GM20431 (cell line): ENCODE data around the gene OLFM2.
"Not testable (repeated sequence)": the region's sequence is repeated elsewhere in the genome, so short reads cannot be mapped to it uniquely, and the experiment has no call there.

ENCODE experiments used
- in situ Hi-C: fragments of 300-500 bp; cut with MseI, MboI; formaldehyde crosslinking; loops from one replicate; pipeline ENCODE4 v1.15.0; 2020; ENCODE audit warnings: low sequenced_read_pairs; ENCODE audit not compliant: unreplicated experiment

The OLFM2 gene

DNA sequence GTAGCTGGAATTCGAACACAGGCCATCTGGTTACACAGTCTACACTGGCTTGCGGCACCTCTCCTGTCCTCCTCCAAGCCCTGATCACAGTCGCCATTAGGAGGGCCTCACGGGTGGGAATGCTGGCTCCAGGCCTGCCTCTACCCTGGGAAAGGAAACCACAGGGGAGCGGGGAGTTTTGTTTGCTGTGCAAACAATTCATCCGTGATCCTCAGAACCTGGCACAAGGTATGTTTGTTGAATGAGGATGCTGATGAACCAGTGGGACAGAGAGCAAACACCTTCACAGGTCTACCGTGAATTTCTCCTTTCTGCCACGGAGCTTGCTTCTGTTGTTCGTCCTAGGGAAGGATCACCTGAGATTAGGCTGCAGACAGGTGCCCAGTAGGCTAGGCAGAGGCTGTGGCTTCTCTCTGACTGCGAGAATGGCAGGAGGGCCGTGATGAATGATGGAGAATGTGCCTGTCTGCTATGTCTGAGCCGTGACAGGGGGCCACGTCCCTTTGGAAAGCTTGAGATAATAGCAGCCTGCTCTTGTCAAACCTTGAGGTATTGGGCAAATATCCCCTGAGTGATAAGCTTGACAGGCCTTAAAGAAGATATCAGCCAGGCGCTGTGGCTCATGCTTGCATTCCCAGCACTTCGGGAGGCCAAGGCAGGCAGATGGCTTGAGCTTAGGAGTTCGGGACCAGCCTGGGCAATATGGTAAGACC lies 64.5 kb downstream of the OLFM2 start:
- in situ Hi-C loops, result no loop called here

DNA sequence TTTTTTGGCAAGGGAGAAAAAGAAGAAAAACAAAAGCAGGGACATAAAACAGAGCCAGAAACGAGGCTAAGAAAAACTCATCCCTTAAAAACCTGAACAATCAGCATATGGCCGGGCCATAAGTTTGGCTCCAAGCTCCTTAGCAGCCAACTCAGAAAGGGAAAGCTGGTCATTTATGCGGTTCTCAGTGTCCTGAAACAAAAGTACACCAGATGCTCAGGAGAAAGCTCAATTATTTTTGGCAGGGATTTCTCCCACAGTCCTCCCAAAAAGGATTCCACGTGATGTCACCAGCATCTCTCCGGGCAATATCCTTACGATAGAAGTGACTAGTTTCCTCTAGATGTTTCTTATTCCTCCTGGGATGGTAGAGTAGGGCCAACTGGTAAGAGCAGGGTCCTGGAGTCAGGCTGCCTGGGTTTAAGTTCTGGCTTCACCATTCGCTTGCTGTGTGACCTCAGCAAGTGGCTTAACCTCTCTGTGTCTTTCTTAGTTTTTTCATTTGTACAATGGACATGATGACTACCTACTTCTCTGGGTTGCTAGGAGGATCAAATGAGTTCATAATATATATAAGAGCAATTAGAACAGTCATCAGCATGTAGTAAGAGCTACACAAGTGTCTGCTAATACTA lies 67.2 kb downstream of the OLFM2 start:
- in situ Hi-C loops, result no loop called here

DNA sequence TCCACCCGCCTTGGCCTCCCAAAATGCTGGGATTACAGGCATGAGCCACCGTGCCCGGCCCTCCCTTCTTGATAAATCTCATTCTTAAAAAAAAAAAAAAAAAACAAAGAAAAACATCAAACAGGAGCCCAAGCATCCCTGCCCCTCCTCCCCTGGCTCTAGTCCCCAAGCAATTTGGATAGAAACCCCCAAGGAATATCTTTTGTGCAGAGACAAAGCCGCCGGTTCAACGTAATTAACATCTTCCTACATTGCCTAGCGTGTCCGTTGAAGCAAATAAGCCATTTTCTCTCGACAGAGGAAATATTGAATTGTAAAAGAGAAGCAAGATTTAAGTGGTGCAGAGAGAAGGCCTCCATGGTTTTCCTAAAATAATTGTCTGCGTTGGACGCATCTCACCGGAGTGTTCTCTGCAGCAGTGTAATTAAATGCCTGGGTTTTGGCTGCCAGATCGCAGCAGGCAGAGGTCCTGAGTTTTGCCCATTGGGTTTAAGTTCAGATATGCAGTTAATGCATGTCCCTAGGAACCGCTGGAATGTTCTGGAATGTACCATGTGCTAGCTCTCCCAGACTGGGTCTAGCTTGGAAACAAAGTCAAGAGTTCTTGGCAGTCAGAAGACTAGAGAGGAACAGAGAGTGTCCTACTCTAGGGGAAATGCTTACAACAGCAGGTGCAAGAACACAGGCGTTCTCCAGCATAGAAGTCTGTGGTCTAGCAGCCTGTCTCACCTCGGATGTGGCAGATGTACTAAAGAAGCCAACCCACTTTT lies 70.4 kb downstream of the OLFM2 start:
- in situ Hi-C loops, result no loop called here

DNA sequence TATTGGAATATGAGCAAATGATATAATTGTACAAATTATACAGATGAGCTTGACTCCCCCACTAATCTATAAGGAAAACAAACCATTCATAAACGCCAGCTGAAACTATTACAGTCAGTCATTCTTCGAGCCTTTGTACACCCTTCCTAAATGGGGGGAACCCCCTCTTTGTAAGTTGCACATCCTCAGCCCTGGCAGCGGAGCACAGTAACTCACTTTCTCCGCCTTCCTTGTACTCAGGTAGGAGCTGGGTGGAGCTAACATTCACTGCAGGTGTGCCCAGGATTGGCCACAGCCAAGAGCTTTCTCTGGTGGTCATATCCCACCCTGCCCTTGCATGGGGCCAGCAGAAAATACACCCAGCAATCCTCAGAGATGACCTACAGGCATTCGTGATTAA lies 72.6 kb downstream of the OLFM2 start:
- in situ Hi-C loops, result no loop called here

DNA sequence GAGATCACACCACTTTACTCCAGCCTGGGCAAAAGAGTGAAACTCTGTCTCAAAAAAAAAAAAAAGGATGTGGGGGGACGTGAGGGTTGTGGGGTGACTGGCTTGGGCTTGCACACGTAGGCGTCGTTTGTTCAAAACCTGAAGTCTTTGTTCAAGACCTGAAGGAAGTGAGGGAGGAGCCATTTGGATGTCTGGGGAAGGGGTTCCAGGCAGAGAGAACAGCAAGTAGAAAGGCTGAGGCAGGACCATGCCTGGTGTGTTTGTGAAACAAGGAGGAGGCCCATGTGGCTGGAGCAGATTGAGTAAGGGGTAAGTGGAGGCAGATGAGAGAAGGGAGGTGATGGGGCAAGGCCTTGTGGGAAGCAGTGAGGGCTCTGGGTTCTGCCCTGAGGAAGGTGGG lies 73.4 kb downstream of the OLFM2 start:
- in situ Hi-C loops, result no loop called here

DNA sequence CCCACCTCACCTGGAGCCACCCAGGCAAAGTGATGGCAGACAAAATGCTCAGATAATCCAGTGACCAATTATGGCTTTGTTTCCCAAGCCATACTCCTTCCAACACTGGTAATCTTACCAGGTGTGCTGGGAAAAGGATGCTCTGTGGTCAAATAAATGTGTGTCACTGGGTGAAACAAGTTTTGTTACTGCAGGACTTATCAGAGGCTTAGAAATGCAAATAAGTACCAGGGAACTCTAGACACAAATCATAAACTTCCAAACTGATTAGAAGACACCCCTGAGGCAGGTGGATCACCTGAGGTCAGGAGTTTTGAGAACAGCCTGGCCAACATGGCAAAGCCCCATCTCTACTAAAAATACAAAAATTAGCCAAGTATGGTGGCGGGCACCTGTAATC lies 74.8 kb downstream of the OLFM2 start:
- in situ Hi-C loops, result no loop called here

DNA sequence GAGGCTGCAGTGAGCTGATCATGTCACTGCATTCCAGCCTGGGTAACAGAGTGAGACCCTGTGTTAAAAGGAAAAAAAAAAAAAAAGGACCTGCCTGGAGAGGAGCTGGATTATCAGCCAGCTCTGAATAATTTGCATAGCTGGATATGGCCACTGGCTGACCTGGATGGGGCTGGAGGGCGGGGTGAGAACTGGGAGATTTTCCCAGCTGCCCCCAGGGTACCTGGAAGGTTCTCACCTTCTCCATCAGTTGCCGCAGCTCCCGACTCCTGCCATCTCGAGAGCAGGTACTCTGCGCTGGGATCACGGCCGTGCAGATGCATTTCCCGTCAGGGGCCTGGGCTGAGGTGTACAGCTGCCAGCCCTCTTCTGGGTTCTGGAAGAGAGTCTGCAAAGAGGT lies 75.9 kb downstream of the OLFM2 start:
- in situ Hi-C loops, result no loop called here

DNA sequence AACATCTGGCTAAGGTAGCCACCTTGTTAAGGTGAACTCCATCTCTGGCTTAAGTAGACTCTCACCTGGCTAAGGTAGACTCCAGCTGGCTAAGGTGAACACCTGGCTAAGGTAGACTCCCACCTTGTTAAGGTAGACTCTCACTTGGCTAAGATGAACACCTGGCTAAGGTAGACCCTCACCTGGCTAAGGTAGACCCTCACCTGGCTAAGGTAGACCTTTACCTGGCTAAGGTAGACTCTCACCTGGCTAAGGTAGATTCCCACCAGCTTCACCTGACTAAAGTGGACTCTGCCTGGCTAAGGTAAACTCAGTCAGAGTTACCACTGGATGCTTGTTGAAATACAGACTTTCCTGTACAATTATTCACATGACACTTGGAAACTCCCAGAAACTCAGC lies 77.5 kb downstream of the OLFM2 start:
- in situ Hi-C loops, result no loop called here

DNA sequence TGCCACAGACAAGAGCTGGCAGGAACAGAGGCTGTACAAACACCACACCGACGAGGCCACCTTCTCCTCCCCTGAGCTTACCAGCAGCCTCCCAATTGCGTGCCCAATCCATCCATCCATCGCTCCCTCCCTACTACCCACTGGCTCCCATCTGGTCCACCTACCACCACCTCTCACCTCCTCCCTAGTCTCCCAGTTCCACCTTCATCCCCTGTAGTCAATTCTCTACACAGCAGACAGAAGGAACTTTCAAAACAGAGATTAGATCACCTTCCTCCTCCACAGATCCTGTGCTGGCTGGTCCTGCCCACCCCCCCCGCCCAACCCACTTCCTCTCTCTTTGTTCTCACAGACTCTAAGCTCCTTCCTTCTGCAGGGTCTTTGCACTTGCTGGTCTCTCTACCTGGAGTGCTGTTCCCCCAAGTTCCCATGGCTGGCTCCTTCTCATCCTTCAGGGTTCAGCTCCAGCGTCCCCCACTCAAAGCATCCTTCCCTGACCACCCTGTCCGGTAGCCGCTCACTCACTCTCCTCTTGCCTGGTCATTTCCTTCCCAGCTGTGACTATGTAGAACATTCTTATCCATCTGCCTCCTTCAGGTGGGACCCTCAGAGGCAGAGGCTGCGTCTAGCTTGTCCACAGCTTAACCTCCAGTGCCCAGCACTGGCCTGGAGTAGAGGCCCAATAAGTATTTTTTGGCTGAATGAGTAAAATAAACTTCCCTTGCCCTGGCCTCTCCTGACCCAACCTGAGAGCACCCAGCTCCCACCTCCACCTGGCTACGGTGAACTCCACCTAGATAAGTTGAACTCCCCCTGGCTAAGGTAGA lies 78.2 kb downstream of the OLFM2 start:
- in situ Hi-C loops, result no loop called here

DNA sequence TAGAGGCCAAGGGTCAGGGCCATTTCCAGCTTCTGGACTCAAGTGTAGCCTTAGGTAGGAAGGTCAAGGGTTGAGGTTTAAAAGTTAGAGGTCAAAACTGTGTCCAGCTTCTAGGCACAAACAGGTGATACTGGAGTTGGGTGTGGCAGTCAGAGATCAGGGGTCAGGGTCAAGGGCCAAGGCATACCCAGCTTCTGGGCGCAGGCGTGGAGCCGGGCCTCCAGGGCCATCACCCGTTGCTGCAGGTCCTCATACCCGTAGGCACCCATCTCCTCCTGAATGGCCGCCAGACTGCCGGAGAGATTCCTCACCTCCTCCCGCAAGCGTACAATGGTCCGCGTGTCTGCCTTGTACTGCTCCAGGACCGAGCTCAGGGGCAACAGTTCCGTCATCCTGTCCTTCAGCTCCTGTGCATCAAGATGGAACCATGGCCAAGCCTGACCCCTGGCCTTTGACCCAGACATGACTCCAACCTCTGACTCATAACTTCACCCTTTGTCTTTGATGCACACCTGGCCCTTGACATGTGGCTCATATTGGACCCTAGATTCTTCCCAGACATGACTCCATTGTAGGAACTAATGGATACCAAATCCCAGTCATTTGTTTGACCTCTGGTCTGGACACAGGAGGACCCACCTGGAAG lies 79.1 kb downstream of the OLFM2 start:
- in situ Hi-C loops, result no loop called here

DNA sequence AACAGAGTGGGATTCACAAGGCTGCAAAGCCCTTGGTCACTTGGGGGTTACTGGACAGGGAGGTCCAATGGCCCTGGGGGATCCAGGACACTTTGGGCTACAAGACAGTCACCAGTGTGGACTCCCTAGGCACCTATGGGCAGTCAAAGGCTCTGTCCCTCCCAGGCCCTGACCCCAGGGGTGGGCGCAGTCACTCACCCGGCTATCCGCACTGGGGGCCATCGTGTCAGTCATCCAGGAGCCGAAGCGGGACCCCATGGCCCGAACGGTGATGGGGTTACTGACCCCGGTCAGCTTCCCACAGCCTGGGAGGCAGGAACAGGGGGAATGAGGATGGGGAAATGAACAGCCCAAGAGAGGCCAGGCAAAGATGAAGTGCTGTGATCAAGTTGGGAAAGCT lies 79.7 kb downstream of the OLFM2 start:
- in situ Hi-C loops, result no loop called here

DNA sequence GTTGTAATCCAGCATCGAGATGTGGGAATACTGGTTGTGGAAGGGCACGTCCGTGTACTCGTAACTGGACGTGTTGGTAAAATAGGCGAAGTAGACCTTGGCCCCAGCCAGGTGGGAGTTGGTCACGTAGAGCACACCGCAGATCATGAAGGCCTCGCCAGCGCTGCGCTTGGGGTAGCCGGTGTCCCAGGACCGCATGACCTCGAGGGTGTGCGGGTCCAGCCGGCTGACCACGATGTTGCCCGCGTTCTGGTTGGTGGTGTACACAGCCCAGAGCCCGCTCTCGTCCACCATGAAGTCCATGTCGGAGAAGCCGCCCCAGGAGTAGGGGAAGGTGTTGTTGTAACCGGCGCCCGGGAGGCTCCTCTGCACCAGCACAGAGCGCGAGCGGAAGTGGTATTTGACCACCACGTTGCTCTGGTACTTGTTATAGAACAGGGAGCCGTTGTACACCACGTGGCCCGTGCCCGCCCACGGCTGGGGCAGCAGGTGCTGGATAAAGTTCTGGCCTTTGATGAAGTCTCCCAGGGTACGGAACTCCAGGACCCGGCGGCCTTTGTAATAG lies 82.0 kb downstream of the OLFM2 start:
- in situ Hi-C loops, result no loop called here

DNA sequence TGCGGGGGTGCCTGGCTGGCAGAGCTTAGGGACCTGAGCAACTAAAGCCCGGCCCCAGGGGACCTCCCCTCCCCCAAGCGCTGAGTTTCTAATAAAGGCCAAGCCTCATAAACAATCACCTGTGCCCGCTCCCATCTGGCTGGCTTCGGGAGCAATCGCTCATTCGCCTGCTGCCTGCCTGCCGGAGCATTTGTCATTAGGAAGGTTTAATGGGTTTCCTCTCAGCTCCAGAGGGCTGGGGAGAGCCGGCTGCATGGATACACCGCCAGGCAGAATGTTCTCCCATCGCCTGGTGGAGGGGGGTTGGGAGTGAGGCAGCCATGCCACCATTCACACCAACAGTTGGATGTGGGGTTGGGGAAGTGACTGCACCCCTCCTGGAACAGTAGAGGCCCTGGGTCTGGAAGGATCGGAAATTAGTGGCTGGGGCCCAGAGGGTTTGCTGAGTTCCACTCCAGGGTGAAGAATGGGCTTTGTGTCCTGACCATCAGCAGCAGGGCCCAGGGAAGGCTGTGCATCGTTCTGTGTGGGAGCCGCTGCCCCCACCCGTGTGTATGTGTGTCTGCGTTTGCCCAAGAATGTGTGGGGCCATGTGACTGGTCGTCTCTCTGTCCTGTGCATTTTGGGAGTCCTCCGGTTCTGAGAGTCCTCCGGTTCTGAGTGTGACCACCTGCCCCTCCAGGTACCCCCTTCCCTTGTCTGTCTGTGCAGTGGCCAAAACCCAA lies 85.9 kb downstream of the OLFM2 start:
- in situ Hi-C loops, result no loop called here

DNA sequence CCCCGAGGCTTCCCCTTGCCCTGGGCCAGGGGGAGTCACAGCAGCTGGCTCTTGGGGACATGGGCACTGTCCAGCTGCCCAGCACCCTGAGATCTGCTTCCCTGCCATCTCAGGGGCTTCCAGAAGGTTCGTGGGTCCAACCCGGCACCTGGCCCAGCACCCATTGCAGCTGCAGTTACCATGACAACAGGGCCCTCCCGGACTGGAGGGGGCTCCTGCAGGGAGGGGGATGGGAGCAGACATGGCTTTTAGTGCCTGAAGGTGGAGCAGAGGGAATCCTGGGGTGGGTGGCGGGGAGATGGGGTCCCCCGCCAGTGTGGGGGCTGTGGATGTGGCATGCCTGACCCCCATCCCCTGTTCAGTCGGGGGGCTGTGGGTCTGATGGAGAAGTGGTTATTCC lies 86.5 kb downstream of the OLFM2 start:
- in situ Hi-C loops, result no loop called here

DNA sequence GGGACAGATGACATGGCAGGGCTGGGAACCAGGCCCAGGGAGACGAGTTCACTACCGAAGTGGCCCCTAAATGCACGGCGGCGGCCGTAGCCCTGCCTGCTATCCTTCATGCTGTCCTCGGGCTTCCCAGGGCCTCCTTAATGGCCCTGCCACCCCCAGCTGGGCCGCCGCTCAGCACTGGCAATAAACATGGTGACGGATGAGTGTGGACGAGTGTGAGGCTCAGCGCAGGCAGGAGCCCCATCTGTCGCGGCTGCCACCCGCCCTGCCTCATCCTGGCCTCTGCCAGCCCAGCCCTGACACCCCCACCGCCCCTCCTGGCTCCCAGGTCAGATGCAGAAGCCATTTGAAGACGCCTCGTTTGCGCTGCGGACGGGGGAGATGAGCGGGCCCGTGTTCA lies 87.6 kb downstream of the OLFM2 start:
- in situ Hi-C loops, result no loop called here

DNA sequence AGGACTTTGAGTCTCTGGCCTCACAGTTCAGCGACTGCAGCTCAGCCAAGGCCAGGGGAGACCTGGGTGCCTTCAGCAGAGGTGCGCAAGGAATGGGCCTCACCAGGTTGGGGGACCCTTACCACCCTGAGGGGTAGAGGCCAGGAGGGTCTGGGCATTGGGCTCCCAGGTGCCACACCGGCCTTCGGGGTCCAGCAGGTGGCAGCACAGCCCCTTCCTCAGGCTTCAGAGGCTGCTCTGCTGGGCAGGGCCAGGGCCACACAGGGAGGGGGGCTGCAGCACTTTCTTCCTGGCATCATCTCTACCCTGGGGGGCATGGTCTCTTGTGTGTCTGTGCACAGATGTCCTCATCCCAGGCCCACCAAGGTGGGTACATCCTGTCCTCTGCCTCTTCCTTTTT lies 88.3 kb downstream of the OLFM2 start:
- in situ Hi-C loops, result no loop called here

DNA sequence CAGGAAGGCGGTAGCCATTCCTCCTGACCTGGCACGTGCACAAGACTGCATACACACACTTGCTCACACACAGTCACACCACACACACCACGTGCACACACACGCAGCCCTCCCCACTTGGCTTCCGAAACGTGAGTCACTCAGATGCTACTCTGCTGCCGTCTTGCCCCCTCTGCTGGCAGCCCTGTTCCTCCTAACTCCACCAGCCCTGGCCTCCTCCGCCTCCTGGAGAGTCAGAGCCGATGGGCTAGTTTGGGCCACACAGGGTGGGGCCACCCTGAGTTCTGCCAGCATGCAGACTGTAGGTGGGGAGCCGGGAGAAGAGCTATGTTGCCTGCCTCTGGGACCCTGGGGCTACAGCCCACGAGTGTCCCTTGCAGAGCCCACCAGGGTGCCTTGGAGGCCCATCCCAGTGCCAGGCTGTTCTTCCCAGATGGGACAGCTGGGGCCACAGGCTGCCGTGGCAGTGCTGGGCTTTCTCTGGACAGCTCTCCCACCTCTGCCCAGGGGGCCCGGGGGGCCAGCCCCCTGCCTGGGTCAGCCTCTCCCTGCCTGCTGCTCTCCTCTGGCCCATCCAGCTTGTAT lies 89.1 kb downstream of the OLFM2 start:
- in situ Hi-C loops, result no loop called here

DNA sequence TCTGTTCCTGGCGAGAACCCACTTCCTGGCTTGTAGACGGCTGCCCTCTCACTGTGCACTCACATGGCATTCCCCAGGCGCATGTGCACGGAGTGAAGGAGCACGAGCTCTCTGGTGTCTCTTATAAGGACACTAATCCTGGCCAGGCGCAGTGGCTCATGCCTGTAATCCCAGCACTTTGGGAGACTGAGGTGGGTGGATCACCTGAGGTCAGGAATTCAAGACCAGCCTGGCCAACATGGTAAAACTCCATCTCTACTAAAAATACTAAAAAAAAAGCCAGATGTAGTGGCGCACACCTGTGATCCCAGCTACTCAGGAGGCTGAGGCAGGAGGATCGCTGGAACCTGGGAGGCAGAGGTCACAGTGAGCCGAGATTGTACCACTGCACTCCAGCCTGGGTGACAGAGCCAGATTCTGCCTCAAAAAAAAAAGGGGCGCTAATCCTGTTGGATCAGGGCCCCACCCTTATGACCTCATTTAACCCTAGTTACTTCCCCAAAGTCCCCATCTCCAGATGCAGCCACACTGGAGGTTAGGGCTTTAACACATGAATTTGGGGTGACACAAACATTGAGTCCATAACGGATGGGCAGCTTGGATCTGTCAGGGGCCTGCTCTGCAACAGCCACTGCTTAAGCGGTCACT lies 92.6 kb downstream of the OLFM2 start:
- in situ Hi-C loops, result not testable (repeated sequence)
